HG03558 (cell line): ENCODE measurements around the gene TTC28.

Experiments used
- ATAC-seq: cut with Tn5 transposase; IDR thresholded peaks from one replicate; pipeline ENCODE4 v1.9.1; 2021; ENCODE audit warnings: moderate number of reproducible peaks; ENCODE audit not compliant: unreplicated experiment; ENCODE audit errors: extremely low read depth

TTC28 gene

GRCh38 chr22:27990879-27991278 is 688.8 kb downstream of the TTC28 start:
- ATAC-seq: no peak

DNA sequence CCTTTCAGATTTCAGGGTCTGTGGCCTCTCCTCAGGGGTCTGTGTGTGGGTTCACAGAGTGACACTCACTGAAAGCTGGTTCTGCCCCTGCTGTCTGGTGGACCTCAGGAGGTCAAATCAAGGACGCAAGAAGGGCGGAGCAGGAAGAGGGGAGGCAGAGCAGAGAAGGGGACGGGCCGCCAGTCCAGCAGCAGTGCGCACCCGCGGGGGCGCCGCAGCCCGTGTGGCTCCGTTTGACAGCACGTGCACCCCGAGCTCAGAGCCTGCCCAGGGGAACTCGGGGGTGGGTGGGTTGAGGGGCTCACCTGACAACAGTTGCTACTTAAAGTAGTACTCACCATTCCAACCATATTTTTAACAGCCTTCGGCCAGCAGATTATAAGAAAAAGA is 689.2 kb downstream of the TTC28 start:
- ATAC-seq: no peak

DNA sequence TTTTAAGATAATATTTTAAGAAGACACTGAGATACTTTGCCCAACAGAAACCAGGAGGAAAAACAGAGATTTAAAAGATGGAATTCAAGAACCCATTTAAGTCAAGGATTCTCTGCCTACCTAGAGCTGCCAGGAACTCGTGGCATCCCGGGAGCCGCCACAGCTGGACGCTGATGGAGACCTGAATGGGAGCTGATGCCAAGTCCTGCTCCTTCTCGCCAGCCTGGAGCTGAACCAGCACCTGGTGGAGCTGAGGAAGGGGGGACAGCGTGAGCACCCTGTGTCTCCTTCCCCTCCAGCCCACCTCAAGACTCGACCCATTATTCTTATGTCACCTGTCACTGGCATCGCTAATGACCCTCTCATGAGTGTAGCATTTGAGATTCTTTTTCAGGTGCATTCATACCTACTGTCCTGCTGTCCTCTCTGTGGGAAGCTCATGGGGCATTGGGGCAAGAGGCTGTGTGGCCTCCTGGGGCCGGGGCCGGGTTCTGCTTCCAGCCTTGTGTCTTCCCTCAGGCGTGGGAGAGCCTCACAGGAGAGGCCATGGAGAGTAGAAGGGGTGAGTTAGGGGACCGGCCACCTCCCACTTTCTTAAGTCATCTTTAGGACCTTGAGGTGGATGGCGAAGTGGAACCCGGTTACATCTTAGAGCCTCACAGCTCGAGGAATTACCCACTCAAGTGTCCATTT is 689.7 kb downstream of the TTC28 start:
- no peak for ATAC-seq

GRCh38 chr22:27988704-27989103 is 690.9 kb downstream of the TTC28 start:
- no peak for ATAC-seq

GRCh38 chr22:27987557-27987956 is 692.1 kb downstream of the TTC28 start:
- no peak for ATAC-seq

DNA sequence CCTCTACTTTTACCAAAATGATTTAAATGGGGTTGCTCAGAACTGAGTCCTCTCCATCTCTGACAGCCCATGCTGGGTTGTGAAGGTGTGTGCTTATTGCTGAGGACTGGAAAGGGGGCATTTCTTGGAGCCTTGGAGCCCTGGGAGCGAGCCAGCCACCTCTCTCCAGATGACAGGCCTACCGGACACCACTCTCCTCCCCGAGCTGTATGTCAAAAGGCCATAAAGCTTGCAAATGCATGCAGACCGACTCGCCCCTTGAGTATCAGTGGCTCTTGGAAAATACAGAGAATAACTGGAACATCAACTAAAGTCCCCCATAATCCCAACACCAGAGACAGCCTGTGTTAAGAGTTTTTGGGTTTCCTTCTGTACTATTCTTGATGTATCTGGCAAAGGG is 692.7 kb downstream of the TTC28 start:
- ATAC-seq: no peak

GRCh38 chr22:27986459-27986858 is 693.2 kb downstream of the TTC28 start:
- no peak for ATAC-seq

- ATAC-seq: no peak
Measured at GRCh38 chr22:27985323-27986275, 694.0 kb downstream of the TTC28 start.

DNA sequence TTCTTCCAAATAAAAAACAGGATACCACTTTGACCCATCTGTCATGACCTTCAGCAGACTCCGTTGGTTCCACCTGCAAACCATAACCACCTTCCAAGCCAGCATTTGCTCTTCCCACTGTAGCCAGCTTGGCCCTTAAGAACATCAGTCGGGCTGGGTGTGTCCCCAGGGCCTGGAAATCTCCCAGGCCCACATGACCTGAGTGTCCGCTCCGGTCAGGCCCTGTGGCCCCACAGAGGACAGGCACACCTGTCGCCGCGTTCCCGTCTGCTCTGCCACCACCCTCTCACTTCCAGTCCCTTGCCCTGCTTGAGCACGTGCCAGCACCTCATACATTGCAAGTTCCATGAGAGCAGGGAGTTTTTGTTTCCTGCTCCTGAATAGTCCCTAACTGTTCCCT is 694.9 kb downstream of the TTC28 start:
- no peak for ATAC-seq

- ATAC-seq: no peak
Measured at GRCh38 chr22:27984001-27984695, 695.5 kb downstream of the TTC28 start.

DNA sequence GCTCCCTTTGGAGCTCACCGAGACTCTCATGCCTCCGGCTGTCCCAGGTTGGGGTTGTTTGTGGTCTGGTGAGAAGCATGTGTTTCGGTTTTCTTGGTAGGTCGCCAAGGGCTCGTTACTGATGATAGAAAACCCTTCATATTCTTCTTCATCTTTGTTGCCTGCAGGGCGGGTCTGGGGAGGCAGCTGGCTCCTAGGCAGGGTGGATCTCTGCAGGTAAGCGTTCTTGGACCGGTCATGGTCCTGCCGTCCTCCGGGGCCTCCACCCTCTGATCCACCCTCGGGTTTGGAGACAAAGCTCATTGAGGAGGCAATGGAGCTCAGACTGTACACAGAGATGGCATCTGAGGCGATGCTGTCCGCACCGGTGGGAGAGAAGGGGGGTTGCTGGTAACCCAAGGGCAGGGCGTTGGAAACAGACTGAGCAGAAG is 696.3 kb downstream of the TTC28 start:
- ATAC-seq: no peak

- no peak for ATAC-seq
Measured at GRCh38 chr22:27982630-27983180, 696.9 kb downstream of the TTC28 start.

DNA sequence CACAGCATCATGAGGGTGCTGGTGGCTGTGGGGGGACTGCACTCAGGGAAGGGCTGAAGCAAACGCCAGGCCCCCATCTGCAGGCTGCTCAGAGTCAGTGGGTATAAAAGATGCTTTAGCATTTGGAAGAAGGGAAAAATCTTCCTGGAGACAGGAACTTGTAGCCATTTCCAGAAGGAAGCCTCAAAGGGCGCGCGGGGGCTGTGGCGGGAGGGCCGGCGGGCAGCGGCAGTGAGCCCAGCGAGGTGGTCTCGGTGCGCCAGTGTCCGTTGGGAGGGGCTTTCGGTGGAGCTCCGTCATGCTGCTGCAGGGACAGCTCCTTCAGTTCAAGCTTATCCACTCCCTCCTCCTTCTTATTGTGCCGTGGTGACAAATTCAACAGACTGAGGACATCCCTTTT is 697.5 kb downstream of the TTC28 start:
- ATAC-seq: no peak

- no peak for ATAC-seq
Measured at GRCh38 chr22:27980424-27981148, 699.1 kb downstream of the TTC28 start.

DNA sequence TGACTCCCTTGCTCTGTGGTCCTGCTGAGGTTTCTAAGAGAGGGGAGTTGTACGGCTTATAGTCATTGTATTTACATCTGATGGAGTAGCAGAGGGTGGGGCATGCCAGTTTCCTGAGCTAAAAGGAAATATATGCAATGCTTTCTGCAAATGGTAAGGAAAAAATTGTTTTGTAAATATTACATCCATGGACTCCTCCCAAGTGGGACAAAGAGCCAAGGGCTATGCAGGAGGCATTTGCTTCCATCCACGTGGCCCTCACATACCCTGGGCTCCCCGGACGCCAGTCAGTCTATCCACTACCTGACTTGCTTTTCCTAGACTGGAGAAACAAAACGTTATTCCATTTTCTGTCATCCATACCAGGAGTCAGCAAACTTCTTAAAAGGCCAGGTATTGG is 700.8 kb downstream of the TTC28 start:
- ATAC-seq: no peak

DNA sequence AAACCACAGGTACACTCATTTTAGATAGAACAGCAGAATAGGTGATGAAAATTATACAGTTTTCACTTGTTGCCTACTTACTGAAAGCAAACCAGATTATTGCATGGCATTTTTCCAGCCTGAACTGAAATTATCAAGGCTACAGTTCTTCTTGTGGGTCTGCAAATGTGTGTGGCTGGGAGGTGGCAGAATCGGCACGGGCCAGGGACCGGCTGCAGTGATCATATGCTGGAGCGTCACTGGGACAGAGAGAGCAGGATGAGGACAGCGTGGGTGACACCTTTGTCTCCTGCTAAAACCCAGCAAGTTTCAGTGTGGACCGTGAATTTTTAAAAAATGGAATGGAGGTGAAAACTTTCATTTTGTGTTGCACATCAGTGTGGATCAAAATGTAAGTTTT is 701.3 kb downstream of the TTC28 start:
- ATAC-seq: no peak

DNA sequence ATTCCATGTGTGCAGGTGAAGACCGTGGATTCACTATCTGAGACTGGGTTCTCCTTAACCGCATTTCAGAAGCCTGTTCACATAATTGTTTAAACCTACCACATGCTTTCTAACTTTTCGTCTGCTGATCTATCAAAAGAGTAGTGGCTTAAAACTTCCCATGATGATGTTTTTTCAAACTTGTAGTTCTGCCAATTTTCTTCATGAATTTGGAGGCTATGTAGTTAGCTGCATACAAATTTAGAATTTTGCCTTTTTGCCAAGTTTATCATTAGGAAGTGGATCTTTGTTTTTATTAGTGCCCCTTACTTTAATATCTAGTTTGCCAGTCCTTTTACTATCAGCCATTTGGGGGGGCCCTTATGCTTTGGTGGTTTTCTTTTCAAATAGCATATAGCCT is 703.1 kb downstream of the TTC28 start:
- ATAC-seq: no peak

- no peak for ATAC-seq
Measured at GRCh38 chr22:27975381-27976013, 704.1 kb downstream of the TTC28 start.

DNA sequence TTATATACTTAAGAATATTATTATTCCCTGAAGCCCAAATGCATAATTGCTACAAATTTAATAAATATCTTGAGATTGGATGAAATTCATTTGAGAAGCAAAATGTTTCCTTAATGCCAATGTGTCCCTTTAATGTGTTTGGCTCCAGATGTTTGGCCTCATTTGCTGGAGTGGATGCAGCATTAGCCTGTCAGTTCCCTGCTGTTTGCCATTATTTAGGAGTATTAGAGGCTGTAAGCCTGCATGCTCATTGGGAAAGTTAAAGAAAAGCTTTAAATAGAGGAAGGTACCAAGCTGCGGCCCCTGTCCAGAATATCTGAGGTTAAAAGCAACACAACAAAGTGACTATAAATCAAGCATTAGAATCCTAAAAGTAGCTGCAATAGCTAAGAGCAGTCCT is 705.8 kb downstream of the TTC28 start:
- ATAC-seq: no peak
